H4 (cell line): ENCODE results near the gene KLHL5. TPM values are rescaled to one million over a fixed set of nuclear protein-coding genes. Genes with fewer than 3 reads are reported as not detected.
A peak's percentile ranks its signal among the peaks of the same experiment; 100 is the strongest.

ENCODE experiments used
- DNase-seq: peaks from one replicate; pipeline ENCODE4 v3.0.0-alpha.2; 2015; ENCODE audit warnings: low spot score
- total RNA-seq: library from RNA; depleted of rRNA; stranded (reverse); fragments of >200 nt; shearing (Covaris generic); gene quantifications from 2 replicates; pipeline ENCODE4 v1.2.3, GENCODE V29; 2014

Gene KLHL5
- total RNA-seq, 1 experiment from 2014 or later = 67.4 TPM

GRCh38 chr4:39043861-39044363, 18.1 kb upstream of the KLHL5 start:
- peak; percentile 46 for DNase-seq

GRCh38 chr4:39044364-39044955, 17.6 kb upstream of the KLHL5 start:
- DNase-seq = peak; percentile 81

- DNase-seq = no peak
Observed at GRCh38 chr4:39044956-39045826, 16.8 kb upstream of the KLHL5 start.

GRCh38 chr4:39045827-39046221, 16.2 kb upstream of the KLHL5 start:
- DNase-seq = no peak

- DNase-seq = peak; percentile 17
Observed at GRCh38 chr4:39046249-39046648, 15.8 kb upstream of the KLHL5 start.

- DNase-seq = no peak
Observed at GRCh38 chr4:39047681-39048080, 14.4 kb upstream of the KLHL5 start.

- DNase-seq = no peak
Observed at GRCh38 chr4:39048311-39048710, 13.7 kb upstream of the KLHL5 start.

GRCh38 chr4:39050590-39050989, 11.4 kb upstream of the KLHL5 start:
- no peak for DNase-seq

GRCh38 chr4:39051492-39051891, 10.5 kb upstream of the KLHL5 start:
- DNase-seq = peak; percentile 19

GRCh38 chr4:39053983-39054382, 8.0 kb upstream of the KLHL5 start:
- DNase-seq = no peak

GRCh38 chr4:39054497-39054896, 7.5 kb upstream of the KLHL5 start:
- DNase-seq = no peak

GRCh38 chr4:39056023-39056422, 6.0 kb upstream of the KLHL5 start:
- no peak for DNase-seq

GRCh38 chr4:39061457-39061856, 575 bp upstream of the KLHL5 start:
- no peak for DNase-seq

GRCh38 chr4:39062770-39063097, 702 bp downstream of the KLHL5 start:
- no peak for DNase-seq

- DNase-seq = no peak
Observed at GRCh38 chr4:39063430-39063829, 1.4 kb downstream of the KLHL5 start.

GRCh38 chr4:39066371-39066770, 4.3 kb downstream of the KLHL5 start:
- no peak for DNase-seq

- no peak for DNase-seq
Observed at GRCh38 chr4:39067031-39067430, 5.0 kb downstream of the KLHL5 start.

- DNase-seq = no peak
Observed at GRCh38 chr4:39067451-39067850, 5.4 kb downstream of the KLHL5 start.

- DNase-seq = no peak
Observed at GRCh38 chr4:39068907-39069306, 6.9 kb downstream of the KLHL5 start.

GRCh38 chr4:39078829-39079228, 16.8 kb downstream of the KLHL5 start:
- no peak for DNase-seq

- DNase-seq = no peak
Observed at GRCh38 chr4:39083164-39083563, 21.1 kb downstream of the KLHL5 start.

GRCh38 chr4:39085891-39086290, 23.9 kb downstream of the KLHL5 start:
- DNase-seq = no peak

- DNase-seq = no peak
Observed at GRCh38 chr4:39096847-39097246, 34.8 kb downstream of the KLHL5 start.
